IMR-90 (cell line): Measurements from ENCODE around the gene ACAT2. TPM values are rescaled to one million over a fixed set of nuclear protein-coding genes. Genes with fewer than 3 reads are reported as not detected.

ENCODE experiments used
- ATAC-seq: fragments of 200-7000 bp; cut with Tn5 transposase; 2 replicates; pipeline ENCODE4 v1.9.1; 2020; ENCODE audit warnings: low read depth, mild to moderate bottlenecking, moderate library complexity
- BruUV-seq: library from RNA; stranded (reverse); fragments of 400-500 nt; replicated peaks from 2 replicates; lab custom pipeline; 2021; lab: Mats Ljungman, UMichigan
- CTCF ChIA-PET: fragments of 300-600 bp; formaldehyde crosslinking; extraction: SDS; loops from one replicate; lab custom pipeline; 2021; ENCODE audit warnings: antibody characterized with exemption; lab: Yijun Ruan, JAX
- POLR2A ChIA-PET: fragments of 300-600 bp; sonication (Branson Sonifier 250); formaldehyde crosslinking; loops from one replicate; lab custom pipeline; 2022; ENCODE audit warnings: antibody characterized with exemption; ENCODE audit not compliant: unreplicated experiment; lab: Charles Lee
- DNase-seq: peaks from one replicate; pipeline ENCODE4 v3.0.0; 2013
- H2AFZ ChIP-seq: replicated peaks from 2 replicates; pipeline ENCODE3; 2013; ENCODE audit warnings: low read length, mild to moderate bottlenecking; ENCODE audit not compliant: poor library complexity
- H2AK5ac ChIP-seq: 2 replicates; pipeline ENCODE4 v1.6.1; 2013; ENCODE audit warnings: low read depth, low read length, inconsistent platforms
- H2AK9ac ChIP-seq: replicated peaks from 2 replicates; pipeline ENCODE3; 2013; ENCODE audit warnings: mild to moderate bottlenecking, low read depth, low read length, moderate library complexity; ENCODE audit not compliant: poor library complexity
- H2BK120ac ChIP-seq: 2 replicates; pipeline ENCODE4 v1.6.1; 2013; ENCODE audit warnings: low read depth, low read length, inconsistent platforms
- H2BK15ac ChIP-seq: 3 replicates; pipeline ENCODE4 v1.6.1; 2013; ENCODE audit warnings: low read depth, low read length, inconsistent platforms
- H2BK20ac ChIP-seq: 2 replicates; pipeline ENCODE4 v1.6.1; 2013; ENCODE audit warnings: low read depth, mild to moderate bottlenecking, inconsistent platforms, low read length, moderate library complexity
- H2BK5ac ChIP-seq: 2 replicates; pipeline ENCODE4 v1.6.1; 2013; ENCODE audit warnings: mild to moderate bottlenecking, low read depth, low read length, inconsistent platforms; ENCODE audit not compliant: poor library complexity, severe bottlenecking
- H3K14ac ChIP-seq: replicated peaks from 2 replicates; pipeline ENCODE4 v1.6.1; 2013; ENCODE audit warnings: low read depth, low read length, inconsistent platforms
- H3K18ac ChIP-seq: 2 replicates; pipeline ENCODE4 v1.6.1; 2013; ENCODE audit warnings: low read depth, low read length, control low read depth
- H3K23ac ChIP-seq: 2 replicates; pipeline ENCODE4 v1.6.1; 2013; ENCODE audit warnings: low read depth, low read length, inconsistent platforms
- H3K27ac ChIP-seq: 2 replicates; pipeline ENCODE4 v1.5.1; 2013; ENCODE audit warnings: mild to moderate bottlenecking, control low read depth, low read length; ENCODE audit not compliant: insufficient read depth
- H3K27me3 ChIP-seq: 2 replicates; pipeline ENCODE4 v1.6.1; 2013; ENCODE audit warnings: low read length; ENCODE audit not compliant: control insufficient read depth, insufficient read depth
- H3K36me3 ChIP-seq: 2 replicates; pipeline ENCODE4 v1.6.1; 2013; ENCODE audit warnings: low read length, mixed read lengths; ENCODE audit not compliant: control insufficient read depth, insufficient read depth
- H3K4ac ChIP-seq: 2 replicates; pipeline ENCODE4 v1.6.1; 2013; ENCODE audit warnings: low read depth, low read length, inconsistent platforms
- H3K4me1 ChIP-seq: 2 replicates; pipeline ENCODE4 v1.6.1; 2013; ENCODE audit warnings: low read length, mixed read lengths; ENCODE audit not compliant: control insufficient read depth, insufficient read depth
- H3K4me2 ChIP-seq: 2 replicates; pipeline ENCODE4 v1.6.1; 2013; ENCODE audit warnings: low read depth, mild to moderate bottlenecking, control low read depth, low read length, moderate library complexity
- H3K4me3 ChIP-seq: 2 replicates; pipeline ENCODE4 v1.5.1; 2013; ENCODE audit warnings: low read depth, mild to moderate bottlenecking, control low read depth, low read length, moderate library complexity; ENCODE audit not compliant: insufficient read depth
- H3K56ac ChIP-seq: 2 replicates; pipeline ENCODE4 v1.6.1; 2013; ENCODE audit warnings: low read length, inconsistent platforms; ENCODE audit not compliant: insufficient read depth; ENCODE audit errors: extremely low read depth
- H3K79me1 ChIP-seq, 2 experiments: 2 replicates each; pipeline ENCODE4 v1.6.1; 2013; ENCODE audit warnings: low read length in 2 of 2, inconsistent platforms in 1 of 2, low read depth in 1 of 2
- H3K9ac ChIP-seq: 2 replicates; pipeline ENCODE4 v1.6.1; 2013; ENCODE audit warnings: low read depth, low read length, control low read depth
- H3K9me1 ChIP-seq: 2 replicates; pipeline ENCODE4 v1.6.1; 2013; ENCODE audit warnings: low read length, inconsistent platforms; ENCODE audit not compliant: insufficient read depth
- H3K9me3 ChIP-seq: 2 replicates; pipeline ENCODE4 v1.6.1; 2013; ENCODE audit warnings: low read length; ENCODE audit not compliant: control insufficient read depth, insufficient read depth
- H4K20me1 ChIP-seq: 2 replicates; pipeline ENCODE4 v1.6.1; 2013; ENCODE audit warnings: low read length, inconsistent platforms; ENCODE audit not compliant: insufficient read depth
- H4K5ac ChIP-seq: 2 replicates; pipeline ENCODE4 v1.6.1; 2013; ENCODE audit warnings: mild to moderate bottlenecking, low read depth, low read length, control low read depth
- H4K8ac ChIP-seq, 2 experiments: 2 replicates each; pipeline ENCODE4 v1.6.1; 2013; ENCODE audit warnings: low read depth in 2 of 2, low read length in 2 of 2, control low read depth in 1 of 2, inconsistent platforms in 1 of 2
- H4K91ac ChIP-seq: 2 replicates; pipeline ENCODE4 v1.6.1; 2013; ENCODE audit warnings: low read depth, low read length, inconsistent platforms; ENCODE audit not compliant: insufficient read depth
- BHLHE40 ChIP-seq: fragments of 150-350 bp; IDR thresholded peaks from 2 replicates; pipeline ENCODE4 v1.6.1; 2016; ENCODE audit warnings: mild to moderate bottlenecking, low read depth, low read length
- CEBPB ChIP-seq: IDR thresholded peaks from 2 replicates; pipeline ENCODE4 v1.6.1; 2012; ENCODE audit warnings: low read depth, low read length, improper control_type of control experiment
- CTCF ChIP-seq: conservative IDR thresholded peaks from 2 replicates; pipeline ENCODE4 v1.5.1; 2012; ENCODE audit warnings: mild to moderate bottlenecking, low read depth, low read length, improper control_type of control experiment
- FOS ChIP-seq: fragments of 150-350 bp; IDR thresholded peaks from 2 replicates; pipeline ENCODE4 v1.6.1; 2016; ENCODE audit warnings: low read depth, low read length
- MAFK ChIP-seq: IDR thresholded peaks from 2 replicates; pipeline ENCODE4 v1.6.1; 2012; ENCODE audit warnings: low read depth, low read length, improper control_type of control experiment
- MAZ ChIP-seq: IDR thresholded peaks from 2 replicates; pipeline ENCODE4 v1.6.1; 2012; ENCODE audit warnings: low read depth, mild to moderate bottlenecking, low read length, improper control_type of control experiment, moderate library complexity, borderline replicate concordance
- NFE2L2 ChIP-seq: fragments of 150-350 bp; IDR thresholded peaks from 2 replicates; pipeline ENCODE4 v1.6.1; 2016; ENCODE audit warnings: low read depth, mild to moderate bottlenecking, low read length
- POLR2A ChIP-seq: IDR thresholded peaks from 2 replicates; pipeline ENCODE4 v1.6.1; 2012; ENCODE audit warnings: mild to moderate bottlenecking, low read depth, low read length
- RCOR1 ChIP-seq: IDR thresholded peaks from 2 replicates; pipeline ENCODE4 v1.6.1; 2012; ENCODE audit warnings: mild to moderate bottlenecking, low read length, improper control_type of control experiment; ENCODE audit not compliant: insufficient replicate concordance
- RFX5 ChIP-seq: IDR thresholded peaks from 2 replicates; pipeline ENCODE4 v1.8.0; 2012; ENCODE audit warnings: low read depth, mild to moderate bottlenecking, low read length, moderate library complexity
- SMC3 ChIP-seq: fragments of 150-350 bp; IDR thresholded peaks from 2 replicates; pipeline ENCODE4 v1.6.1; 2016; ENCODE audit warnings: low read depth, mild to moderate bottlenecking, antibody characterized with exemption, low read length, moderate library complexity
- USF2 ChIP-seq: fragments of 150-350 bp; IDR thresholded peaks from 2 replicates; pipeline ENCODE4 v1.6.1; 2017; ENCODE audit warnings: mild to moderate bottlenecking, antibody characterized with exemption, low read length, low read depth
- WGBS, 2 experiments: methylation state at CpG; one replicate each; pipeline versions ENCODE4 v1.1.5 to v1.1.7; 2013; ENCODE audit warnings: missing lambda C conversion rate in 2 of 2; ENCODE audit not compliant: insufficient read length in 1 of 2; ENCODE audit errors: extremely low coverage in 2 of 2; 5-methylcytosine and 5-hydroxymethylcytosine counted together
- dilution Hi-C: fragments of 300-500 bp; cut with HindIII; formaldehyde crosslinking; loops from one replicate; pipeline ENCODE4 v1.14.3; 2018; ENCODE audit warnings: low sequenced_read_pairs; ENCODE audit not compliant: unreplicated experiment
- in situ Hi-C: fragments of 300-500 bp; cut with MboI; formaldehyde crosslinking; loops from 3 replicates; pipeline ENCODE4 v1.14.3; 2019; ENCODE audit warnings: low sequenced_read_pairs, inconsistent platforms, mixed read lengths
- intact Hi-C: fragments of 100-400 bp; cut with micrococcal nuclease; formaldehyde crosslinking; loops from 2 replicates; pipeline ENCODE4 v1.10.0; 2022
- polyA plus RNA-seq, 3 experiments: library from polyadenylated mRNA; depleted of rRNA; stranded (reverse); fragments of >200 nt; gene quantifications; 2 replicates each; pipeline ENCODE4 v1.2.3, GENCODE V29; 2012; ENCODE audit warnings: low replicate concordance in 1 of 3
- total RNA-seq: library from RNA; depleted of rRNA; stranded (reverse); fragments of >200 nt; gene quantifications from 2 replicates; pipeline ENCODE4 v1.2.3, GENCODE V29; 2012

ACAT2 gene
- total and polyA plus RNA-seq, 2 of the 4 experiments (the other 2 are of a cell fraction) = 30.5 to 45.2 TPM

GRCh38 chr6:159716247-159717096 lies 45.4 kb upstream of the ACAT2 start:
- H3K4ac ChIP-seq = peak overlapping the region; percentile 84
- no peaks in the 10 kb centered on the region for H3K27me3 ChIP-seq
- dilution Hi-C loops = no loop called here
- H3K9ac ChIP-seq = no peak overlapping the region
- H2BK20ac ChIP-seq = peak overlapping the region; percentile 62
- peak; percentile 98 for DNase-seq
- peak; percentile 82 for ATAC-seq
- no peak overlapping the region for H2AFZ ChIP-seq
- H3K79me1 ChIP-seq = peaks cover 24 to 57% of the 10 kb centered on the region in 2 experiments
- peaks cover 12% of the 10 kb centered on the region for H3K4me1 ChIP-seq
- POLR2A ChIA-PET = interaction anchor here (0.6 kb wide), 1 partner anchor 10 kb away, joined by 13 read pairs; no protein-coding TSS in a partner anchor
- H3K4me3 ChIP-seq = no peak overlapping the region
- peaks cover 10% of the 10 kb centered on the region for H3K9me1 ChIP-seq
- H3K36me3 ChIP-seq = 0 out of 2 replicates have a peak, but pooled peaks cover 1% of the 10 kb centered on the region
- peak overlapping the region; percentile 33 for H4K91ac ChIP-seq
- H3K4me2 ChIP-seq = peak overlapping the region; percentile 70
- no peak overlapping the region for H3K56ac ChIP-seq
- BruUV-seq = no TSS peak
- H2BK5ac ChIP-seq = peak overlapping the region; percentile 93
- peak overlapping the region; percentile 69 for H3K14ac ChIP-seq
- in situ Hi-C loops = loop anchor here (25.0 kb wide), 1 partner anchor 1079 kb away; the partner anchor contains the start of gene DYNLT1
- H2BK15ac ChIP-seq = peak overlapping the region; percentile 55; the same call in 2 of the 3 replicates
- CTCF ChIA-PET = interaction anchor here (1.1 to 1.5 kb wide), 2 partner anchors 15 to 25 kb away, joined by 4 to 9 read pairs; no protein-coding TSS in a partner anchor
- H3K27ac ChIP-seq = peak overlapping the region; percentile 89
- H2BK120ac ChIP-seq = peak overlapping the region; percentile 70
- 0 out of 2 replicates have a peak, but pooled peaks cover 3% of the 10 kb centered on the region for H4K20me1 ChIP-seq
- no CpG with 5 or more reads among the region's 5 CpGs for WGBS, 2 experiments
- peak overlapping the region; percentile 36; the same call in 1 of the 2 replicates for H3K23ac ChIP-seq
- H4K8ac ChIP-seq = peak overlapping the region; percentile 22 to 53; a peak in 3 of 4 replicates
- intact Hi-C loops = loop anchor here (2.0 kb wide), 1 partner anchor 16 kb away; no protein-coding TSS in a partner anchor
- H3K9me3 ChIP-seq = no peaks in the 10 kb centered on the region
- peak overlapping the region; percentile 82 for H3K18ac ChIP-seq
- peak overlapping the region; percentile 86 for H2AK5ac ChIP-seq
- peak overlapping the region; percentile 85 for H2AK9ac ChIP-seq
- TF ChIP-seq BHLHE40 (peak; percentile 46; the same call in 1 of the 2 replicates), NFE2L2 (peak; percentile 94), RFX5 (no peak), RCOR1 (peak; percentile 82), USF2 (no peak), POLR2A (no peak), SMC3 (no peak), MAZ (no peak), FOS (peak; percentile 91), CEBPB (peak; percentile 100), CTCF (no peak), MAFK (0 out of 2 replicates have a peak, but pooled peaks have one; percentile 28)
- H4K5ac ChIP-seq = peak overlapping the region; percentile 62
